K562 (cell line): ENCODE measurements around the gene OR51B2. TPM values are rescaled to one million over a fixed set of nuclear protein-coding genes. Genes with fewer than 3 reads are reported as not detected.

Experiments used
- BHLHE40 ChIP-seq: IDR thresholded peaks from 2 replicates; pipeline ENCODE4 v1.6.1; 2011; ENCODE audit warnings: low read length, improper control_type of control experiment
- CHAMP1 ChIP-seq: fragments of 450-650 bp; IDR thresholded peaks from 2 replicates; pipeline ENCODE4 v1.6.1; 2016; ENCODE audit warnings: mild to moderate bottlenecking
- CREB1 ChIP-seq, 2 experiments: sonication (generic) in 1 of 2; formaldehyde crosslinking in 1 of 2; IDR thresholded peaks; 2 replicates each; pipeline versions ENCODE4 v1.6.1 to v1.8.0; 2012 to 2022; ENCODE audit warnings: inconsistent platforms in 1 of 2, mild to moderate bottlenecking in 1 of 2, missing genetic modification reagents in 1 of 2, moderate library complexity in 1 of 2
- EHMT2 ChIP-seq: fragments of 450-650 bp; IDR thresholded peaks from 2 replicates; pipeline ENCODE4 v1.6.1; 2018; ENCODE audit warnings: antibody characterized with exemption
- HDAC3 ChIP-seq: fragments of 450-650 bp; IDR thresholded peaks from 2 replicates; pipeline ENCODE4 v1.6.1; 2018; ENCODE audit warnings: borderline replicate concordance, mild to moderate bottlenecking, moderate library complexity; ENCODE audit not compliant: partially characterized antibody
- MNT ChIP-seq, 2 experiments: fragments of 450-650 bp; conservative IDR thresholded peaks; 2 replicates each; pipeline ENCODE4 v1.6.1; 2017; ENCODE audit warnings: mild to moderate bottlenecking in 2 of 2, moderate library complexity in 2 of 2
- NCOA2 ChIP-seq, 2 experiments: fragments of 450-650 bp; IDR thresholded peaks; 2 replicates each; pipeline ENCODE4 v1.6.1; 2018; ENCODE audit warnings: mild to moderate bottlenecking in 2 of 2, moderate library complexity in 1 of 2; ENCODE audit not compliant: partially characterized antibody in 2 of 2
- PHB ChIP-seq: fragments of 250-450 bp; sonication (Bioruptor Pico); IDR thresholded peaks from 2 replicates; pipeline ENCODE4 v1.5.0; 2021
- PTBP1 ChIP-seq: fragments of 200-400 bp; formaldehyde crosslinking; IDR thresholded peaks from 2 replicates; pipeline ENCODE4 v1.6.1; 2017; ENCODE audit warnings: low read depth, low read length
- TAF1 ChIP-seq: IDR thresholded peaks from 2 replicates; pipeline ENCODE4 v1.6.1; 2011; ENCODE audit warnings: mild to moderate bottlenecking, low read length, moderate library complexity; ENCODE audit not compliant: insufficient read depth, control insufficient read depth, severe bottlenecking; ENCODE audit errors: extremely low read depth
- ZNF280A ChIP-seq: fragments of 450-650 bp; IDR thresholded peaks from 2 replicates; pipeline ENCODE4 v1.6.1; 2018; ENCODE audit warnings: mild to moderate bottlenecking, low read depth; ENCODE audit not compliant: partially characterized antibody
- ZNF592 ChIP-seq: fragments of 450-650 bp; IDR thresholded peaks from 2 replicates; pipeline ENCODE4 v1.6.1; 2017; ENCODE audit warnings: antibody characterized with exemption, mild to moderate bottlenecking
- ZNF639 ChIP-seq, 2 experiments: fragments of 200-800 bp in 1 of 2; sonication (Bioruptor generic) in 1 of 2; sonication (generic) in 1 of 2; formaldehyde crosslinking in 1 of 2; IDR thresholded peaks in 1 of 2; conservative IDR thresholded peaks in 1 of 2; 2 replicates each; pipeline versions ENCODE4 v1.5.0 to v1.6.1; 2016 to 2020; ENCODE audit warnings: missing compliant biosample characterization in 1 of 2, missing genetic modification characterization in 1 of 2, missing genetic modification reagents in 1 of 2
- polyA plus RNA-seq, 8 experiments: library from polyadenylated mRNA; depleted of rRNA in 4 of 8; stranded (reverse) in 5 of 8; unstranded in 3 of 8; fragments of >200 nt; fragmentation: Nextera tagmentation in 2 of 8; fragmentation: Illumina TruSeq in 1 of 8; extraction: Ambion mirVana in 2 of 8; extraction: Trizol in 1 of 8; gene quantifications; 2 replicates each; pipeline versions ENCODE4 v1.2.1 to v1.2.3, GENCODE V29; 2011 to 2014; ENCODE audit warnings: inconsistent platforms in 1 of 8, missing spikeins in 1 of 8
- total RNA-seq, 7 experiments: library from RNA; depleted of rRNA in 6 of 7; stranded (reverse); fragments of >200 nt in 6 of 7; fragmentation: Illumina TruSeq in 2 of 7; extraction: Trizol in 2 of 7; gene quantifications; 2 replicates each; pipeline versions ENCODE4 v1.2.1 to v1.2.3, GENCODE V29; 2011 to 2021; ENCODE audit warnings: low replicate concordance in 1 of 7

The OR51B2 gene
- total and polyA plus RNA-seq, 9 of the 15 experiments (the other 6 are each of a cell fraction or from before 2014, with no cell fraction given), result 0.38 to 6.6 (median 4.0) TPM

GRCh38 chr11:5280582-5281102 is 43.5 kb downstream of the OR51B2 start (continued):
- peak; percentile 98 for TF ChIP-seq ZNF592
- peak; percentile 94 for TF ChIP-seq HDAC3
- TF ChIP-seq NCOA2 (IDR thresholded peaks at IDR 0.05; ENCODE audit: partially characterized antibody in 2 of 2), result peak; percentile 81 to 90
- 0 out of 2 replicates have a peak, but pooled peaks have one; percentile 58 for TF ChIP-seq PTBP1
- no peak for TF ChIP-seq PHB (CRISPR knock-in tag)
- peak; percentile 69 to 85 for TF ChIP-seq MNT (conservative IDR thresholded peaks at IDR 0.05)
- 0 out of 2 replicates have a peak, but pooled peaks have one; percentile 30 for TF ChIP-seq EHMT2
- peak; percentile 78 for TF ChIP-seq BHLHE40
- TF ChIP-seq CHAMP1, result peak; percentile 76; the same call in 1 of the 2 replicates
- TF ChIP-seq ZNF280A, result no peak
- peak in 1 of 2 experiments; percentile 97; a peak in 2 of 4 replicates for TF ChIP-seq ZNF639 (CRISPR knock-in tag; conservative IDR thresholded peaks at IDR 0.05 in 1 of 2, IDR thresholded peaks at IDR 0.05 in 1 of 2)
- peak; percentile 55 for TF ChIP-seq TAF1
- TF ChIP-seq CREB1 (IDR thresholded peaks at IDR 0.05), result peak; percentile 83
- peak; percentile 62; the same call in 1 of the 2 replicates for TF ChIP-seq CREB1 (CRISPR knock-in tag; IDR thresholded peaks at IDR 0.05)
